GM19397 (cell line): ENCODE data around the gene CCDC78.

Experiments
- ATAC-seq: cut with Tn5 transposase; IDR thresholded peaks from one replicate; pipeline ENCODE4 v1.9.1; 2021; ENCODE audit warnings: mild to moderate bottlenecking, moderate library complexity; ENCODE audit not compliant: unreplicated experiment

CCDC78 gene

GRCh38 chr16:726438-727290, at the start of gene CCDC78, which contains the start of gene HAGHL:
TSS of gene CCDC78 (minus strand) at chr16:726443. CDS start at chr16:726367, 76 bp downstream.
TSS of gene HAGHL (plus strand) at chr16:727106. CDS start at chr16:727510, 404 bp downstream.
- peak; percentile 30 for ATAC-seq

GRCh38 chr16:775236-775796, 49.1 kb upstream of the CCDC78 start:
- no peak for ATAC-seq

GRCh38 chr16:774086-775001, 48.1 kb upstream of the CCDC78 start:
- no peak for ATAC-seq

- ATAC-seq: no peak
These were observed 46.7 kb upstream of the CCDC78 start for GRCh38 chr16:772959-773358.

GRCh38 chr16:770411-770810, 44.2 kb upstream of the CCDC78 start:
- ATAC-seq: no peak

GRCh38 chr16:769934-770333, 43.7 kb upstream of the CCDC78 start:
- ATAC-seq: no peak

- no peak for ATAC-seq
These were observed 43.0 kb upstream of the CCDC78 start for GRCh38 chr16:769184-769784.

GRCh38 chr16:768428-768827, 42.2 kb upstream of the CCDC78 start:
- no peak for ATAC-seq

- ATAC-seq: no peak
These were observed 41.5 kb upstream of the CCDC78 start for GRCh38 chr16:767743-768235.

GRCh38 chr16:766820-767640, 40.8 kb upstream of the CCDC78 start:
- no peak for ATAC-seq

- no peak for ATAC-seq
These were observed 40.0 kb upstream of the CCDC78 start for GRCh38 chr16:766008-766819.

- no peak for ATAC-seq
These were observed 39.2 kb upstream of the CCDC78 start for GRCh38 chr16:765488-765865.

- no peak for ATAC-seq
These were observed 38.7 kb upstream of the CCDC78 start for GRCh38 chr16:764848-765487.

GRCh38 chr16:764184-764750, 38.0 kb upstream of the CCDC78 start:
- ATAC-seq: no peak

GRCh38 chr16:763369-764183, 37.3 kb upstream of the CCDC78 start:
- no peak for ATAC-seq

GRCh38 chr16:762595-763268, 36.5 kb upstream of the CCDC78 start:
- no peak for ATAC-seq
